AG04450 (cell line): Measurements from ENCODE around the gene KIAA0408. TPM values are rescaled to one million over a fixed set of nuclear protein-coding genes. Genes with fewer than 3 reads are reported as not detected.

ENCODE experiments used
- CTCF ChIA-PET: fragments of 300-600, 350-600 bp; formaldehyde crosslinking; extraction: SDS; loops from one replicate; lab custom pipeline; 2022; ENCODE audit warnings: antibody characterized with exemption, inconsistent platforms; lab: Charles Lee
- POLR2A ChIA-PET: fragments of 350-600 bp; formaldehyde crosslinking; extraction: SDS; loops from one replicate; lab custom pipeline; 2021; ENCODE audit warnings: antibody characterized with exemption, inconsistent platforms; lab: Yijun Ruan, JAX
- DNase-seq: peaks from one replicate; pipeline ENCODE4 v3.0.0-alpha.2; 2011; ENCODE audit warnings: low read depth, low spot score
- H3K27ac ChIP-seq: one replicate; pipeline ENCODE4 v1.5.1; 2012; ENCODE audit warnings: low read depth, low read length, control low read depth
- H3K27me3 ChIP-seq: one replicate; pipeline ENCODE4 v1.6.0; 2012; ENCODE audit warnings: low read length; ENCODE audit not compliant: control insufficient read depth, insufficient read depth
- H3K4me3 ChIP-seq: 2 replicates; pipeline ENCODE4 v1.5.1; 2011; ENCODE audit warnings: mild to moderate bottlenecking, low read depth, low read length, control low read depth
- H3K9me3 ChIP-seq: 2 replicates; pipeline ENCODE4 v1.5.1; 2012; ENCODE audit warnings: low read length; ENCODE audit not compliant: control insufficient read depth, insufficient read depth
- polyA minus RNA-seq: library from RNA; depleted of rRNA, polyadenylated mRNA; stranded (reverse); fragments of >200 nt; gene quantifications from 2 replicates; pipeline ENCODE4 v1.2.3, GENCODE V29; 2011; rRNA and poly(A)+ RNA removed
- polyA plus RNA-seq: library from polyadenylated mRNA; depleted of rRNA; stranded (reverse); fragments of >200 nt; gene quantifications from 2 replicates; pipeline ENCODE4 v1.2.3, GENCODE V29; 2011; rRNA removed
- TF ChIP-seq, protein P1 (sequence below): IDR thresholded peaks from 2 replicates; pipeline ENCODE4 v1.5.1; 2011; ENCODE audit warnings: low read depth, low read length, control low read depth, inconsistent platforms

Gene KIAA0408
- polyA plus RNA-seq: 4.7 and 6.3 TPM in 2 replicates
- 1.8 and 2.4 TPM in 2 replicates for polyA minus RNA-seq

DNA sequence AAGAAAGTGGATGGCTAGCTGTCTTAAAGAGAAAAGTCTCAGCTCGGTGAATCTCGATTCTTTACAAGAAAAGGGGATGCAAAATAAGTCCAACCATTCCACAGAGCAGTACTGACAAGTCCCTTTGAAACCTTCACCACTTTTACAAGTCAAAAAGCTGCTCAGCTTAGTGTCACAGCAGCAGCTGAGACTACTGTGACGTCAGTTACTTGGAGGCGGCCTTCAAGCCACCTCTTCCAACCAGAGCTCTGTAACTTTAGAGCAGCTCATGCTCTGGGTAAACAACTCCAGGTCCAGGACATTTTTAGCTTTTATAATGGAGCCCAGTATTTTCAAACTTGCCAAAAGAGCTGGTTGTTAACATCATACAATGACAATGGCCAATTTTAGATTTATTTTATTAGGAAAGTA lies at the start of gene KIAA0408:
Gene KIAA0408 (minus strand): TSS at position 159 of the 411 bp plus-strand sequence. CDS start 5,408 bp downstream, outside the sequence.
- ChIA-PET CTCF (interaction anchor here (1.1 to 4.4 kb wide), 6 partner anchors 27 to 193 kb away, joined by 3 to 29 read pairs (median 5); partner anchors contain the start of genes ECHDC1 and RNF146), POLR2A (interaction anchor here (0.7 kb wide), 1 partner anchor 57 kb away, joined by 4 read pairs; no protein-coding TSS in a partner anchor)
- Histone ChIP-seq H3K27me3 (no peaks in the 10 kb centered on the region), H3K27ac (peak within 1 kb of the TSS; percentile 58), H3K9me3 (no peaks in the 10 kb centered on the region), H3K4me3 (peak within 1 kb of the TSS; percentile 43)
- TF ChIP-seq, protein P1, sequence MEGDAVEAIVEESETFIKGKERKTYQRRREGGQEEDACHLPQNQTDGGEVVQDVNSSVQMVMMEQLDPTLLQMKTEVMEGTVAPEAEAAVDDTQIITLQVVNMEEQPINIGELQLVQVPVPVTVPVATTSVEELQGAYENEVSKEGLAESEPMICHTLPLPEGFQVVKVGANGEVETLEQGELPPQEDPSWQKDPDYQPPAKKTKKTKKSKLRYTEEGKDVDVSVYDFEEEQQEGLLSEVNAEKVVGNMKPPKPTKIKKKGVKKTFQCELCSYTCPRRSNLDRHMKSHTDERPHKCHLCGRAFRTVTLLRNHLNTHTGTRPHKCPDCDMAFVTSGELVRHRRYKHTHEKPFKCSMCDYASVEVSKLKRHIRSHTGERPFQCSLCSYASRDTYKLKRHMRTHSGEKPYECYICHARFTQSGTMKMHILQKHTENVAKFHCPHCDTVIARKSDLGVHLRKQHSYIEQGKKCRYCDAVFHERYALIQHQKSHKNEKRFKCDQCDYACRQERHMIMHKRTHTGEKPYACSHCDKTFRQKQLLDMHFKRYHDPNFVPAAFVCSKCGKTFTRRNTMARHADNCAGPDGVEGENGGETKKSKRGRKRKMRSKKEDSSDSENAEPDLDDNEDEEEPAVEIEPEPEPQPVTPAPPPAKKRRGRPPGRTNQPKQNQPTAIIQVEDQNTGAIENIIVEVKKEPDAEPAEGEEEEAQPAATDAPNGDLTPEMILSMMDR: no peak
- no peak for DNase-seq

GRCh38 chr6:127506894-127507293 lies 47.7 kb upstream of the KIAA0408 start:
- no peak for DNase-seq
- ChIA-PET POLR2A (no interaction called here), CTCF (interaction anchor here (4.1 kb wide), 1 partner anchor 9 kb away, joined by 26 read pairs; no protein-coding TSS in a partner anchor)
- no peak overlapping the region for H3K27ac ChIP-seq
- H3K4me3 ChIP-seq: no peak overlapping the region
- TF ChIP-seq, protein P1: no peak
- H3K9me3 ChIP-seq: no peaks in the 10 kb centered on the region
- H3K27me3 ChIP-seq: no peaks in the 10 kb centered on the region

DNA sequence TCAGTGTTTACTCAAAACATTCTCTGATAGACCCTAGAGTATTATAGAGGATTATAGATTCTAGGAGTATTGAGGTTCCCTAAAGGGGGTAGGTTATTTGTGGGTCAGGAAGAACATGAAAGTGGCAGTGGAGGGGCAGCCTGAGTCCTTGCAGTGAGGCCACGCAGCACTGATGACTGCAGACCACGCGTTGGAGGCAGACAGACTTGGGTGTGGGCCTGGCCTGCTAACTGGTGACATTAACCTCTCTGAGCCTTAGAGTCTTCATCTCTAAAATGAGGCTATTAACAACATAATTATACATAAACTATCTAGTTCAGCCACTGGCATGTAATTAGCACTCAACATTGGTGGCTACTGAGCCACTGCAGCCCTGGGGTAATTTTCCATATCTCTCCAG lies 43.8 kb upstream of the KIAA0408 start:
- Histone ChIP-seq H3K27ac (no peak overlapping the region), H3K27me3 (no peaks in the 10 kb centered on the region), H3K4me3 (no peak overlapping the region), H3K9me3 (no peaks in the 10 kb centered on the region)
- DNase-seq: no peak
- ChIA-PET POLR2A (no interaction called here), CTCF (interaction anchor here (3.4 kb wide), 1 partner anchor 13 kb away, joined by 24 read pairs; no protein-coding TSS in a partner anchor)
- TF ChIP-seq, protein P1: no peak

DNA sequence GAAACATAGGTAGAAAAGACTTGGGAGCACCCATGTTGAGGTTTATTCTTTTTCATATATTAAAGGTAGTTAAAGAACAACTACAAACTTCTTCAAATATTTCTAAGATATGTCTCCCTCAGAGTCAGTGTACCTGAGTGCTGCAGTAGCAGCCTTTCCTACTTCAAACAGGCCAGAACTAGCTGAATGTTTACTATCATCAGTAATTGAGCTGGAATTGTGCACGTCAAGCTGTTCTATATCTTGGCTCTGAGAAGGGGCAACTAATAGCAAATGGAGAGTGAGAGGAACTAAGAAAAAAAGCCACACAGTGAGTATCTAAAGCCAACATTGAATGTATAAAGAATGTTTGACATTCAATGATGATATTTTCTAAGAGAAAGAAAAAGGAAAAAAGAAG lies 38.2 kb upstream of the KIAA0408 start:
- ChIA-PET CTCF (interaction anchor here (3.1 kb wide), 1 partner anchor 19 kb away, joined by 26 read pairs; no protein-coding TSS in a partner anchor), POLR2A (no interaction called here)
- Histone ChIP-seq H3K27me3 (no peaks in the 10 kb centered on the region), H3K4me3 (no peak overlapping the region), H3K27ac (no peak overlapping the region), H3K9me3 (no peaks in the 10 kb centered on the region)
- TF ChIP-seq, protein P1: no peak
- DNase-seq: no peak

DNA sequence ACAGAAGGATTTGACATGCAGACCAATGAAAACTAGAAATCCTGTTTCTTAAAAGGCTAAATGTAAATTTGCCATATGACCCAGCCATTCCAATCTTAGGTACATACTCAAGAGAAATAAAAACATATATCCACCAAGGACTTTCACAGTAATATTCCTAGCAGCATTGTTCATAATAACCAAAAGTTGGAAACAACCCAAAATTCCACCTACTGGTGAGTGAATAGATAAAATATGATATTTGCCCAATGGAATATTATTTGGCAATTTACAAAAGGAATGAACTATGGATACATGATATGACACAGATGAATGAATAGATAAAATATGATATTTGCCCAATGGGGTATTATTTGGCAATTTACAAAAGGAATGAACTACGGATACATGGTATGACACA lies 37.3 kb upstream of the KIAA0408 start:
- ChIA-PET POLR2A (no interaction called here), CTCF (interaction anchor here (1.1 to 1.2 kb wide), 2 partner anchors 20 to 30 kb away, joined by 3 to 4 read pairs; no protein-coding TSS in a partner anchor)
- DNase-seq: no peak

More for the DNA sequence above, 37.3 kb upstream of the KIAA0408 start:
- Histone ChIP-seq H3K27ac (no peak overlapping the region), H3K4me3 (no peak overlapping the region), H3K9me3 (no peaks in the 10 kb centered on the region), H3K27me3 (no peaks in the 10 kb centered on the region)
- TF ChIP-seq, protein P1: no peak
